HepG2 (cell line): Measurements from ENCODE around the gene CD4. TPM values are rescaled to one million over a fixed set of nuclear protein-coding genes. Genes with fewer than 3 reads are reported as not detected.

ENCODE experiments used
- CHD4 ChIP-seq: fragments of 200-600 bp; sonication (generic); IDR thresholded peaks from 2 replicates; pipeline ENCODE4 v1.7.0; 2017; ENCODE audit warnings: mild to moderate bottlenecking, low read length, borderline replicate concordance
- EP300 ChIP-seq, 3 experiments: sonication (generic) in 1 of 3; formaldehyde crosslinking in 1 of 3; IDR thresholded peaks; 2 replicates each; pipeline versions ENCODE4 v1.5.1 to v1.6.1; 2011 to 2020; ENCODE audit warnings: low read depth in 2 of 3, low read length in 2 of 3, borderline replicate concordance in 1 of 3, improper control_type of control experiment in 1 of 3, mild to moderate bottlenecking in 1 of 3, missing genetic modification reagents in 1 of 3, moderate library complexity in 1 of 3
- HMG20A ChIP-seq: IDR thresholded peaks from 2 replicates; pipeline ENCODE4 v1.6.1; 2016; ENCODE audit warnings: borderline replicate concordance
- KLF15 ChIP-seq: sonication (generic); formaldehyde crosslinking; IDR thresholded peaks from 2 replicates; pipeline ENCODE4 v1.8.1; 2023; ENCODE audit warnings: borderline replicate concordance, mild to moderate bottlenecking, inconsistent platforms, missing genetic modification reagents, mixed read lengths
- NFIB ChIP-seq: sonication (generic); formaldehyde crosslinking; IDR thresholded peaks from 2 replicates; pipeline ENCODE4 v1.9.0; 2021; ENCODE audit warnings: missing genetic modification reagents, mild to moderate bottlenecking, borderline replicate concordance
- NONO ChIP-seq, 2 experiments: fragments of 450-650 bp in 1 of 2; sonication (generic) in 1 of 2; formaldehyde crosslinking in 1 of 2; IDR thresholded peaks in 1 of 2; conservative IDR thresholded peaks in 1 of 2; 2 replicates each; pipeline versions ENCODE4 v1.6.1 to v1.8.0; 2017 to 2022; ENCODE audit warnings: mild to moderate bottlenecking in 1 of 2, missing genetic modification reagents in 1 of 2, moderate library complexity in 1 of 2
- PHF20 ChIP-seq: sonication (generic); formaldehyde crosslinking; IDR thresholded peaks from 2 replicates; pipeline ENCODE4 v1.5.0; 2020; ENCODE audit warnings: mild to moderate bottlenecking, missing genetic modification reagents
- PHF21A ChIP-seq: sonication (generic); formaldehyde crosslinking; IDR thresholded peaks from 2 replicates; pipeline ENCODE4 v1.5.0; 2020; ENCODE audit warnings: mild to moderate bottlenecking, missing genetic modification reagents
- RBM22 ChIP-seq: fragments of 200-400 bp; formaldehyde crosslinking; optimal IDR thresholded peaks from 2 replicates; pipeline ENCODE3; 2017; ENCODE audit warnings: mild to moderate bottlenecking, low read length, moderate library complexity
- RNF2 ChIP-seq: fragments of 450-650 bp; conservative IDR thresholded peaks from 2 replicates; pipeline ENCODE4 v1.6.1; 2016; ENCODE audit warnings: low read depth
- SP140L ChIP-seq: sonication (generic); formaldehyde crosslinking; IDR thresholded peaks from 2 replicates; pipeline ENCODE4 v1.4.0; 2020; ENCODE audit warnings: missing genetic modification reagents, borderline replicate concordance
- XRCC5 ChIP-seq: fragments of 200-400 bp; formaldehyde crosslinking; optimal IDR thresholded peaks from 2 replicates; pipeline ENCODE3; 2017; ENCODE audit warnings: mild to moderate bottlenecking, low read length
- ZNF160 ChIP-seq: sonication (generic); formaldehyde crosslinking; IDR thresholded peaks from 2 replicates; pipeline ENCODE4 v1.8.0; 2022; ENCODE audit warnings: mild to moderate bottlenecking, inconsistent platforms, missing genetic modification reagents
- ZSCAN30 ChIP-seq: sonication (generic); formaldehyde crosslinking; IDR thresholded peaks from 2 replicates; pipeline ENCODE4 v1.5.0; 2020; ENCODE audit warnings: mild to moderate bottlenecking, missing genetic modification reagents
- polyA plus RNA-seq, 8 experiments: library from polyadenylated mRNA; depleted of rRNA in 3 of 8; stranded (reverse) in 7 of 8; unstranded in 1 of 8; fragments of >200 nt; fragmentation: Illumina TruSeq in 4 of 8; extraction: Trizol in 4 of 8; gene quantifications; 2 replicates each; pipeline versions ENCODE4 v1.2.1 to v1.2.3, GENCODE V29; 2011 to 2016; ENCODE audit warnings: low read depth in 4 of 8, missing spikeins in 1 of 8, mixed read lengths in 1 of 8; ENCODE audit not compliant: insufficient read depth in 1 of 8
- total RNA-seq, 5 experiments: library from RNA; depleted of rRNA; stranded (reverse); fragments of >200 nt; fragmentation: Illumina TruSeq; extraction: Trizol; gene quantifications; 2 replicates each; pipeline ENCODE4 v1.2.3, GENCODE V29; 2016; ENCODE audit warnings: low read depth in 1 of 5
- TF ChIP-seq, protein P1 (sequence below): IDR thresholded peaks from 2 replicates; pipeline ENCODE4 v1.6.1; 2016
- TF ChIP-seq, protein P2 (sequence below): sonication (generic); formaldehyde crosslinking; IDR thresholded peaks from 2 replicates; pipeline ENCODE4 v1.9.0; 2022; ENCODE audit warnings: missing genetic modification reagents, mild to moderate bottlenecking, borderline replicate concordance
- TF ChIP-seq, protein P3 (sequence below): sonication (generic); formaldehyde crosslinking; IDR thresholded peaks from 2 replicates; pipeline ENCODE4 v1.5.0; 2020; ENCODE audit warnings: missing genetic modification reagents
- TF ChIP-seq, protein P4 (sequence below): sonication (generic); formaldehyde crosslinking; IDR thresholded peaks from 2 replicates; pipeline ENCODE4 v1.4.0; 2020; ENCODE audit warnings: low read depth, mild to moderate bottlenecking, missing genetic modification reagents
- TF ChIP-seq, protein P5 (sequence below): sonication (generic); formaldehyde crosslinking; IDR thresholded peaks from 2 replicates; pipeline ENCODE4 v1.5.0; 2020; ENCODE audit warnings: missing genetic modification reagents, mild to moderate bottlenecking, borderline replicate concordance

Gene CD4
- total and polyA plus RNA-seq, 2 of the 13 experiments (the other 11 are each of a cell fraction or from before 2014, with no cell fraction given), result 0.07 to 0.95 TPM

DNA sequence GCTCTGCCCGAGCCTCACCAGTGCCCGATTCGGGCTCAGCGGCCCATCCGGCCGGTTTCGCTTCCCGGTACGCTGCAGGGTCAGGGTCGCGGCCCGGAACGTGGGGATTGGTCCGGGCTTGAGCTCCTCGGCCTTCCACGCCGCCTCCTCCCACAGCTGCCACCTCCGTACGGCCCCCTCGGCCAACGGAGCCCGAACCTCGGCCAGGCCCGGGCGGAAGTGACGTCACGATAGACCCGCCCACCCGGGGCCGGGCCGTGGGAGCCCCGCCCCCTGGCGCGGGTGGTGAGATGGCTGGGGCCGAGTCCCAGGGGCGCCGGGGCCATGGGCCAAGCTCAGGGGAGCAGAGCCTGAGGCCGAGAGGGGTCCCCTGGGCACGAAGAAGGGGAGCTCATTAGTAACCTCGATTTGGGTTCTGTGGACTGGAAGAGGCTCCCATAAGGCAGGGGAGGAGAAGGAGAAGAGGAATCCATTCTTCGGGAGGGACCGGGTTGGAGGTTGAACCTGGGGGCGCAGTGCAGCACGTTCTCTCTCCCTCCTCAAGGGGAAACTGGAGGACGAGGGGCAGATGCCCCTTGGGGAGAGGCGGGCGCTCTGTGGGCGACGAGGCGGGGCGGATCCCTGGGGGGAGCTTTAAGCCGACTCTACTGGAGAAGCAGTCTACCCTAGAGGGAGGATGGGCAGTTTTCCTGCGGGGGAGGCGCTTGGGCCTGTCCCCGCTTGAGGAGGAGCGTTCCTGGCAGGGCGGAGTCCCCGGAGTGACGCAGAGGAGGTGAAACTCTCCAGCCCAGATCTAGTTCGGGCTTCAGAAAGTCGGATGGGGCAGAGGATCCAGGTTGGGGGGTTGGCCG is 36.2 kb upstream of the CD4 start, which contains the start of gene MLF2 (continued):
- TF ChIP-seq PHF21A (CRISPR knock-in tag) (peak; percentile 32; the same call in 1 of the 2 replicates), XRCC5 (peak; percentile 44), PHF20 (CRISPR knock-in tag) (no peak; the same call in 1 of the 2 replicates), SP140L (CRISPR knock-in tag) (no peak), EP300 (IDR thresholded peaks at IDR 0.05; ENCODE audit: low read depth in 2 of 2, low read length in 2 of 2) (peak in 1 of 2 experiments; percentile 22; a peak in 1 of 4 replicates), EP300 (CRISPR knock-in tag; IDR thresholded peaks at IDR 0.05; ENCODE audit: borderline replicate concordance) (no peak; the same call in 1 of the 2 replicates), ZSCAN30 (CRISPR knock-in tag) (no peak), KLF15 (CRISPR knock-in tag) (no peak; the same call in 1 of the 2 replicates), RBM22 (no peak), NFIB (CRISPR knock-in tag) (no peak), NONO (IDR thresholded peaks at IDR 0.05) (no peak), NONO (CRISPR knock-in tag; conservative IDR thresholded peaks at IDR 0.05) (peak; percentile 54), HMG20A (0 out of 2 replicates have a peak, but pooled peaks have one; percentile 12), ZNF160 (CRISPR knock-in tag) (no peak), RNF2 (no peak), CHD4 (0 out of 2 replicates have a peak, but pooled peaks have one; percentile 24)
- TF ChIP-seq, protein P1, sequence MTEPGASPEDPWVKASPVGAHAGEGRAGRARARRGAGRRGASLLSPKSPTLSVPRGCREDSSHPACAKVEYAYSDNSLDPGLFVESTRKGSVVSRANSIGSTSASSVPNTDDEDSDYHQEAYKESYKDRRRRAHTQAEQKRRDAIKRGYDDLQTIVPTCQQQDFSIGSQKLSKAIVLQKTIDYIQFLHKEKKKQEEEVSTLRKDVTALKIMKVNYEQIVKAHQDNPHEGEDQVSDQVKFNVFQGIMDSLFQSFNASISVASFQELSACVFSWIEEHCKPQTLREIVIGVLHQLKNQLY, result no peak; the same call in 1 of the 2 replicates
- TF ChIP-seq, protein P2, sequence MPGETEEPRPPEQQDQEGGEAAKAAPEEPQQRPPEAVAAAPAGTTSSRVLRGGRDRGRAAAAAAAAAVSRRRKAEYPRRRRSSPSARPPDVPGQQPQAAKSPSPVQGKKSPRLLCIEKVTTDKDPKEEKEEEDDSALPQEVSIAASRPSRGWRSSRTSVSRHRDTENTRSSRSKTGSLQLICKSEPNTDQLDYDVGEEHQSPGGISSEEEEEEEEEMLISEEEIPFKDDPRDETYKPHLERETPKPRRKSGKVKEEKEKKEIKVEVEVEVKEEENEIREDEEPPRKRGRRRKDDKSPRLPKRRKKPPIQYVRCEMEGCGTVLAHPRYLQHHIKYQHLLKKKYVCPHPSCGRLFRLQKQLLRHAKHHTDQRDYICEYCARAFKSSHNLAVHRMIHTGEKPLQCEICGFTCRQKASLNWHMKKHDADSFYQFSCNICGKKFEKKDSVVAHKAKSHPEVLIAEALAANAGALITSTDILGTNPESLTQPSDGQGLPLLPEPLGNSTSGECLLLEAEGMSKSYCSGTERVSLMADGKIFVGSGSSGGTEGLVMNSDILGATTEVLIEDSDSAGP (CRISPR knock-in tag), result peak; percentile 92; the same call in 1 of the 2 replicates
- TF ChIP-seq, protein P3, sequence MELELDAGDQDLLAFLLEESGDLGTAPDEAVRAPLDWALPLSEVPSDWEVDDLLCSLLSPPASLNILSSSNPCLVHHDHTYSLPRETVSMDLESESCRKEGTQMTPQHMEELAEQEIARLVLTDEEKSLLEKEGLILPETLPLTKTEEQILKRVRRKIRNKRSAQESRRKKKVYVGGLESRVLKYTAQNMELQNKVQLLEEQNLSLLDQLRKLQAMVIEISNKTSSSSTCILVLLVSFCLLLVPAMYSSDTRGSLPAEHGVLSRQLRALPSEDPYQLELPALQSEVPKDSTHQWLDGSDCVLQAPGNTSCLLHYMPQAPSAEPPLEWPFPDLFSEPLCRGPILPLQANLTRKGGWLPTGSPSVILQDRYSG, result peak; percentile 58; the same call in 1 of the 2 replicates
- TF ChIP-seq, protein P4, sequence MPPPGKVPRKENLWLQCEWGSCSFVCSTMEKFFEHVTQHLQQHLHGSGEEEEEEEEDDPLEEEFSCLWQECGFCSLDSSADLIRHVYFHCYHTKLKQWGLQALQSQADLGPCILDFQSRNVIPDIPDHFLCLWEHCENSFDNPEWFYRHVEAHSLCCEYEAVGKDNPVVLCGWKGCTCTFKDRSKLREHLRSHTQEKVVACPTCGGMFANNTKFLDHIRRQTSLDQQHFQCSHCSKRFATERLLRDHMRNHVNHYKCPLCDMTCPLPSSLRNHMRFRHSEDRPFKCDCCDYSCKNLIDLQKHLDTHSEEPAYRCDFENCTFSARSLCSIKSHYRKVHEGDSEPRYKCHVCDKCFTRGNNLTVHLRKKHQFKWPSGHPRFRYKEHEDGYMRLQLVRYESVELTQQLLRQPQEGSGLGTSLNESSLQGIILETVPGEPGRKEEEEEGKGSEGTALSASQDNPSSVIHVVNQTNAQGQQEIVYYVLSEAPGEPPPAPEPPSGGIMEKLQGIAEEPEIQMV (CRISPR knock-in tag), result no peak
- TF ChIP-seq, protein P5, sequence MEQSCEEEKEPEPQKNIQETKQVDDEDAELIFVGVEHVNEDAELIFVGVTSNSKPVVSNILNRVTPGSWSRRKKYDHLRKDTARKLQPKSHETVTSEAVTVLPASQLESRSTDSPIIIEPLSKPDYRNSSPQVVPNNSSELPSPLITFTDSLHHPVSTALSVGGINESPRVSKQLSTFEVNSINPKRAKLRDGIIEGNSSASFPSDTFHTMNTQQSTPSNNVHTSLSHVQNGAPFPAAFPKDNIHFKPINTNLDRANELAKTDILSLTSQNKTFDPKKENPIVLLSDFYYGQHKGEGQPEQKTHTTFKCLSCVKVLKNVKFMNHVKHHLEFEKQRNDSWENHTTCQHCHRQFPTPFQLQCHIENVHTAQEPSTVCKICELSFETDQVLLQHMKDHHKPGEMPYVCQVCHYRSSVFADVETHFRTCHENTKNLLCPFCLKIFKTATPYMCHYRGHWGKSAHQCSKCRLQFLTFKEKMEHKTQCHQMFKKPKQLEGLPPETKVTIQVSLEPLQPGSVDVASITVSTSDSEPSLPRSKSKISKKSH (CRISPR knock-in tag), result no peak; the same call in 1 of the 2 replicates
